ENCODE data around the gene LAIR1. TPM values are rescaled to one million over a fixed set of nuclear protein-coding genes. Genes with fewer than 3 reads are reported as not detected.

LAIR1 gene
- total RNA-seq, 4 donors from 2014 or later, result 7.6 to 23.4 (median 13.0) TPM

- peaks cover 0 to 23% (median 0%) of the 10 kb centered on the region in 4 donors for H3K27me3 ChIP-seq
- no peak for TF ChIP-seq POLR2A (IDR thresholded peaks at IDR 0.05; ENCODE audit: low read depth)
- TF ChIP-seq POLR2AphosphoS5 (IDR thresholded peaks at IDR 0.05), result no peak
- no peak for TF ChIP-seq CTCF (IDR thresholded peaks at IDR 0.05)
- TF ChIP-seq EP300 (IDR thresholded peaks at IDR 0.05), result no peak
- no peaks in the 10 kb centered on the region for H3K36me3 ChIP-seq
- WGBS, result 77% methylated on average over 16 of the region's 16 CpGs
- intact Hi-C loops (cut with DNase I), result no loop called here
- no peak overlapping the region for H3K27ac ChIP-seq (replicated peaks in 1 of 4)
- H3K4me3 ChIP-seq, result no peak overlapping the region
- H3K9me3 ChIP-seq, result no peaks in the 10 kb centered on the region
- no peaks in the 10 kb centered on the region for H3K4me1 ChIP-seq
- DNase-seq (ENCODE audit: extremely low spot score), result no peak
Measured at GRCh38 chr19:54357381-54357780, 7.3 kb downstream of the LAIR1 start.

GRCh38 chr19:54356444-54357056 lies 8.2 kb downstream of the LAIR1 start:
- Histone ChIP-seq H3K4me3 (no peak overlapping the region), H3K27me3 (peaks cover 0 to 24% (median 0%) of the 10 kb centered on the region in 4 donors), H3K9me3 (no peaks in the 10 kb centered on the region), H3K27ac (replicated peaks in 1 of 4) (no peak overlapping the region), H3K36me3 (no peaks in the 10 kb centered on the region), H3K4me1 (no peaks in the 10 kb centered on the region)
- no peak for DNase-seq (ENCODE audit: extremely low spot score)
- no peak for TF ChIP-seq POLR2A (IDR thresholded peaks at IDR 0.05; ENCODE audit: low read depth)
- TF ChIP-seq POLR2AphosphoS5 (IDR thresholded peaks at IDR 0.05), result no peak
- no peak for TF ChIP-seq CTCF (IDR thresholded peaks at IDR 0.05)
- TF ChIP-seq EP300 (IDR thresholded peaks at IDR 0.05), result no peak
- intact Hi-C loops (cut with DNase I), result no loop called here
- 76% methylated on average over 12 of the region's 12 CpGs for WGBS

GRCh38 chr19:54355675-54356074 lies 9.1 kb downstream of the LAIR1 start:
- Histone ChIP-seq H3K27me3 (peaks cover 0 to 21% (median 0%) of the 10 kb centered on the region in 4 donors), H3K36me3 (no peaks in the 10 kb centered on the region), H3K27ac (replicated peaks in 1 of 4) (no peak overlapping the region), H3K9me3 (no peaks in the 10 kb centered on the region), H3K4me3 (no peak overlapping the region), H3K4me1 (no peaks in the 10 kb centered on the region)
- intact Hi-C loops (cut with DNase I), result no loop called here
- 58% methylated on average over 11 of the region's 14 CpGs for WGBS
- TF ChIP-seq CTCF (IDR thresholded peaks at IDR 0.05) (no peak), EP300 (IDR thresholded peaks at IDR 0.05) (no peak), POLR2AphosphoS5 (IDR thresholded peaks at IDR 0.05) (no peak), POLR2A (IDR thresholded peaks at IDR 0.05; ENCODE audit: low read depth) (no peak)
- no peak for DNase-seq (ENCODE audit: extremely low spot score)

- Histone ChIP-seq H3K9me3 (no peaks in the 10 kb centered on the region), H3K4me3 (no peak overlapping the region), H3K27ac (replicated peaks in 1 of 4) (no peak overlapping the region), H3K36me3 (no peaks in the 10 kb centered on the region), H3K27me3 (peaks cover 0 to 21% (median 0%) of the 10 kb centered on the region in 4 donors), H3K4me1 (no peaks in the 10 kb centered on the region)
- DNase-seq (ENCODE audit: extremely low spot score), result no peak
- WGBS, result no CpG with 5 or more reads among the region's 3 CpGs
- intact Hi-C loops (cut with DNase I), result no loop called here
- TF ChIP-seq POLR2A (IDR thresholded peaks at IDR 0.05; ENCODE audit: low read depth) (no peak), EP300 (IDR thresholded peaks at IDR 0.05) (no peak)
Measured at GRCh38 chr19:54354761-54355160, 10.0 kb downstream of the LAIR1 start.

- no peak overlapping the region for H3K27ac ChIP-seq (replicated peaks in 1 of 4)
Measured at GRCh38 chr19:54352546-54352945, 12.2 kb downstream of the LAIR1 start.

More at GRCh38 chr19:54352546-54352945, 12.2 kb downstream of the LAIR1 start:
- no peaks in the 10 kb centered on the region for H3K36me3 ChIP-seq
- H3K4me3 ChIP-seq, result no peak overlapping the region
- intact Hi-C loops (cut with DNase I), result no loop called here
- no peaks in the 10 kb centered on the region for H3K9me3 ChIP-seq
- DNase-seq (ENCODE audit: extremely low spot score), result no peak
- WGBS, result 44% methylated on average over 3 of the region's 3 CpGs
- TF ChIP-seq CTCF (IDR thresholded peaks at IDR 0.05), result no peak
- H3K27me3 ChIP-seq, result peaks cover 0 to 28% (median 0%) of the 10 kb centered on the region in 4 donors
- no peaks in the 10 kb centered on the region for H3K4me1 ChIP-seq
